PC-9 (cell line): Measurements from ENCODE around the gene FOXA3.

Experiments
- CTCF ChIP-seq: fragments of 200-600 bp; sonication (generic); conservative IDR thresholded peaks from 2 replicates; pipeline ENCODE4 v1.6.1; 2017; ENCODE audit warnings: mixed run types, antibody characterized with exemption, mild to moderate bottlenecking, moderate library complexity
- EZH2 ChIP-seq: fragments of 200-600 bp; sonication (generic); IDR thresholded peaks from 2 replicates; pipeline ENCODE4 v1.8.0; 2017; ENCODE audit warnings: antibody characterized with exemption, low read depth

GRCh38 chr19:45872095-45872919, 8.2 kb downstream of the FOXA3 start:
- TF ChIP-seq CTCF = no peak
- no peak for TF ChIP-seq EZH2
